Activated naive CD4-positive, alpha-beta T cell treated with anti-CD3 and anti-CD28 coated beads, Interleukin-2, amount 50 U/mL, for 16 hours (primary cell): ENCODE results near the gene CPS1.

Experiments used
- DNase-seq: peaks from one replicate; pipeline ENCODE4 v3.0.0-alpha.2; 2020

The CPS1 gene

GRCh38 chr2:210556329-210556980 lies at the start of gene CPS1:
CPS1 (plus strand) TSS chr2:210556599; CDS start chr2:210556734, 135 bp downstream.
- DNase-seq, result no peak

- no peak for DNase-seq
These were observed 40.5 kb upstream of the CPS1 start for GRCh38 chr2:210515911-210516310.

DNA sequence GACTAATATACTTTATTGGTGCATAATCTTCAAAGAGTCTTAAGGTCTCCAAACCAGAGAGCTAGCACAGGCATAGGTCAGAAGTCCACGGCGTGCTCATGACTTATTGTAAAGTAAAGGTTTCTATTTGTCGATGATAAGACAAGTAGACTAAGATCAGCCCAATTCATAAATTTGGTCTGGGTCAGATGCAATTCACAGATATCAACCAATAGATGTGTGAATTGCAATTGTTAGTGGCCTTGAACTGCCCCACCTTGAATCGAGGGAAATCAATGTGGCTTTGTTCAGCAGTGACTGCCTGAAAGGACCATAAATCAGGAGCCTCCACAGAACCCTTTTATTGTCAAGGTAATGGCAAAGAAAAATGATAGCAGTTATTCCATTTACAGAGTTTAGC lies 39.1 kb upstream of the CPS1 start:
- DNase-seq, result no peak

DNA sequence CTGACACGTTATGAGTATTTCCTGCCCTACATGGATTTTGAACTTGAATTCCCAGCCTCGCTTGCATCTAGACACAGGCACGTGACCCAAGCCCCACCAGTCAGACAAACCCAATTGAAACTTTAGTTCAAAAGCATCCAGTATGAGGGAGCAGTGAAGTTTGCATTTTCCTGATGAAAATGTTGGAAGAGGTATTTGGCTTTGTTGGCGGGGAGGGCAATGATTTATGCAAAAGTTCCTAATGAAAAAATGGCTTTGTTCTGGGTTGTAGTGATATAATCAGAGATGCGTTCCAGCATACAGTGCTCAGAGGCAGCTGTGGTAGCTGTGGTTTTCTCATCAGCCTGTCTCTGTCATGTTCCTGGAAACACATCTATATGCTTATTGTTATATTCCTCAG lies 36.8 kb upstream of the CPS1 start:
- DNase-seq, result no peak

DNA sequence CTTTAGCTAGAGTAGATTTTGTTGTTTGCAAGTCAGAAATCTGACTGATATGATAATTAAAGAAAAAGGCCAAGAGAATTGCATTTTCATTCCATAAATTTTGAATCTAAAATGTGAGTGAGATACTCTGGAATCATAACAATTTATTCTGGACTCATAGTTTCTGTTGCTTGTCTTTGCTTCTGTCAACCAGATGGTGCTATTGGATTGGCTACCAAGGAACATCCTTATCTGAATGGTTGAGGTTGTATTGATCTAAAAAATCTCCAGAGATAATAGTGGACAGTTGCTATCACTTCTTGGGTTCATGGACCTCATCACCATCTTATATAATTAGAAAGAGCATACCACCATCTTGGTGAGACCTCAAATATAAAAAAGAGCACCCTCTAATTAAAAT lies 34.0 kb upstream of the CPS1 start:
- no peak for DNase-seq

DNA sequence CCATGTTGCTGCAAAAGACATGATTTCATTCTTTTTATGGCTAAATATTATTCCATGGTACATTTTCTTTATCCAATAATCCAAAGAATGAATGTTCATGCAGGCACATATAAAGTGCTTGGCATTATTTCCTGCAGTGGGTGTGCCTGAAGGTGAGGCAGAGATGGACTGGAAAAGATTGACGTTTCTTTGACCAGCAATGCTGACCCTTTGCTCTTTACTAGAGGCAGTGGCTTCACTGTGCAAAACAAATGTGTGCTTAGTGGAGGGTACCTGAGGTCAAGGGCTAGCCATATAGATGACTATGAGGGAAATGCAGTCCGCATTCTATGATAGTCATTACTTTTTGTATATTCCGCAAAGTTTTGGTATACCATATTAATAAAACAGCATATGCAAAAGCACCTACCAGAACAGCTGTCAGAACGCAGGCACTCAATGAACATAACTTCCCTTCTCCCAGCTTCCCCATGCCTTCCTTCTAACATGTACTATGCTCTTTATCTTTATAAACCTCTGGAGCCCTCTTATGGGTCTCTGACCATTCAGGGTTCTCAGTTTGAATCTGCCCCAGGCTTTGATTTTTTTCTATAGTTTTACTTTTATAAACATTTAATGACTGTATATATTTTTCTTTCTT lies 32.6 kb upstream of the CPS1 start:
- DNase-seq, result no peak

- no peak for DNase-seq
These were observed 31.9 kb upstream of the CPS1 start for GRCh38 chr2:210524533-210524932.

GRCh38 chr2:210527286-210527685 lies 29.1 kb upstream of the CPS1 start:
- no peak for DNase-seq

DNA sequence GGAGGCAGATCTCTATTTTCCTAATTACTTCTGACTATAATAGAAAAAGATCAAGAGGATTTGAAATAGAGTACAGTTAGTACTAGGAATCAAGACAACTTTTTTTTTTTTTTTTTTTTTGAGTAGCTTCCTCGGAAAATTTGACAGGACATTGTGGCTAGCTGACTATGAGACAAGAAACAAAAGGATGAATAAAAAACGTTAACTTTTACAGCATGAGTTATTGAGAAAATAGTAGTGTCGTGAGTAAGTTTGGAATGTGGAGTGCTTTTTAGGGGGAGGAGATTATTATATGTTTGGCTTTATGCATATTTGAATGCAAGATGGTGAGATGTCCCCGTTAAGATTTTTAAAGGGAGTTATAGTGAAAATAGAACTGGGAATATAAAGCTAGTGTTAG lies 27.7 kb upstream of the CPS1 start:
- DNase-seq, result no peak

DNA sequence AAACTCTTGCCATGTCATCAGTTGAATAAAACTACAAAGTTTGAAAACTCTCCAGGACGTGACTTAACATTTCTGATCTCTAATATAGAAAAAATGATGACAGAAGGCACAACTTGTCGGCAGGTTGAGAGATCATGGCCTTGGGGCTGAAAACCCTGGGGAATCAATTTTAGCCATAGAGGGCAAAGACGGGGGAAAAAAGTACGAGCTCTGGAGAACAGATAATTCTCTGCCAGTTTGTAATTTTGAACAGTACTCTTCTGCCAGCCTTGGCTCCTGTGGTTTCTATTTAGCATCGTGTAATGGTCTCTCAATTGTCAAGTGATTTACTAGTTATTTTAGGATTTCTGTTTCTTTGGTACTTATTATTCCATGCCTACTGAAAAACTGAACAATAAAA lies 25.3 kb upstream of the CPS1 start:
- DNase-seq, result no peak

DNA sequence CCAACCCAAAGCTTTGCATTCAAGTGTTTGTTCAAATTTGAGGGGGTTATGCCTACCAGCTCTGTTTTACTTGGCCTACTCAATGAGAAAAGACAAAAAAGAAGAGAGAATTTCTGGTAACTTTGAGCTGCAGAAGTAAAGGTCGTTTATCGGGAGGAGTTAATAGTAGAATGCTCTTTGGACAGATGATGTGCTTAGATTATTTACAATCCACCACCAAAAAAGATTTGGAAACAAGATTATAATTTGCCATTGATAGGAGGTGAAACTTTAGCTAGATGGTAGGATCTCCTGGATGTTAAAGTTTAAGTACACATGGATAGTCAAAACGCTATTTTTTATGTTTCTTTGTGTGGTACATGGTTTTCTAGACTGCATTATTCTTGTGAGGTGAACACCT lies 24.9 kb upstream of the CPS1 start:
- DNase-seq, result no peak

DNA sequence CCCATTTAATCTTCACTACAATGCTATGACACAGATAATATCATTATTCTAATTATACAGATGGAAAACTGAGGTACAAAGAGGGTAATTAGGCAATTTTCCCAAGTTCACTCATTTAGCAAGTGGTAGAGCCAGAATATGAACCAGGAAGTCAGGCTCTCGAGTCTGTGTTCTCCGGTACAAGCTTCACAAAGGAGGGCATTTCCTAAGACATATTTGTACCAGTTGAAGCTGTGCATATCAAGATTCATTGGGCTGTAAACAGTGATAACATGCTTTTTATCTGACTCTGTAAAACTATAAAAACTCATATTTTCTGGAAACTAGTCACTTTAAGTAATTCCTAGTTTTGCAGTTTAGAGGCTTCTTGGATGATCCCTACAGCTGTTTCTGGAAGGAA lies 23.0 kb upstream of the CPS1 start:
- DNase-seq, result no peak

DNA sequence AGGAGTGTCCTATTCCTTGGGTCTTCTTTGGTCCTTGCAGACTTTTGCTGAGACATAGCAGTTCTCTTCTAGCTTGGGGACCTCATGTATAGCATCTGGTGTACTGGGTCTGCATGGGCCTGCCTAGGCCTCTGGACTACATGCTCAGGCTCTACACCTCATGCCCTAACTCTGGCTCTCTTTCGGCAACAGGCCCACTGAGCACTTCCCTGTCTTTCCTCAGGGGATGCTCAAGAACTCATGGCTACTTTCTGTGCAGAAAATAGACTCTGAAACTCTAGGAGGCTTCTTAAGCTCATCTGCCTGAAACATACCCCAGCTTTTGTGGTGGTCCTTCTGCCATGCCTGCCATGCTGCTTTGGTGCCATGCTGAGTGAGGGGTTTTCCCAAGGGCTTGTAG lies 21.5 kb upstream of the CPS1 start:
- no peak for DNase-seq

DNA sequence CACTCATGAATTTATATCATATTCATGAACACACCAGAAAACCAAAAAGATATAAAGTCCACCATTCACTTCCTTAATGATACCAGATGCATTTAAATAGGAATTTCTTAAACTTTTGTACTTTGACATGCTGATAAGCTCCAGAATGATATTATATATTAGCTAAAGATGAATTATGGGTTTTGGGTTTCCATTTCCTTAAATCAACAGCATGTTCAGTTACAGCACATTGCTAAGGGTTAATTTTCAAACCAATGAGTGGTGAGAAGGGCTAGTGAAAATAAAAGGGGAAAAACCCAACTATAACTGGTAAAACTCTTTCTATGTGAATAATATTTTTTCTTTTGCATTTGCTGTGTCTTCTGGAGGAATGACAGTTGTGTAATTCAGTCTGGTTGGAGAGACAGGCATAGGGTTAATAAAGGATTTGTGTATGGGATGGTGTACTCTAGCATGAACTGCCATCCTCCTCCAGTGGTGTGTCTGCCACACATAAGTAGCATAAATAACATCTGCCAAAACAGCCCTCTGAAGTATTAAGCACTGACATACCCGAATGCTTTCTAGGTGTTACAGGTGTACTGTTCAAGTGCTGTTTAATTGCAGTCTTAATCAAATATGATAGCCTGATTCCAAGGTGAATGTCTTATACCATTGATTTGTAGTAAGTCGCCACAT lies 19.3 kb upstream of the CPS1 start:
- DNase-seq, result no peak

DNA sequence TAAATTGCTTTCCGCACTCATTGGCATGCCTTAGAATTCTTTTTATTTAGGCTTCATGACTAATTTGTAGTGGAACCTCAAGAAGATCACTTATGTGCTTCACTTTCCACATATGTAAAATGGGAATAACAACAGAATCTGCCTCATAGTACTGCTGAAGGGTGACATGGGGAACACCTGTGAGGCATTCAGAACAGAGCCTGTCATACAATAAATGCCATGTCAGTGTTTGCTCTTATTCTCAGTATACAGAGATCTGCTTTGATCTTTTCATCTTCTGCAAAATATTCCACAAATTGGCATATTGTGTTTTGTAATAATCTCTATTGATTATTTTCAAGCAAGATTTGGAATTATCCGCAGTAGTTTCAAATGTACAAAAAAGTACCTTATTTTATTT lies 17.4 kb upstream of the CPS1 start:
- DNase-seq, result no peak

GRCh38 chr2:210539578-210540416 lies 16.6 kb upstream of the CPS1 start:
- no peak for DNase-seq

DNA sequence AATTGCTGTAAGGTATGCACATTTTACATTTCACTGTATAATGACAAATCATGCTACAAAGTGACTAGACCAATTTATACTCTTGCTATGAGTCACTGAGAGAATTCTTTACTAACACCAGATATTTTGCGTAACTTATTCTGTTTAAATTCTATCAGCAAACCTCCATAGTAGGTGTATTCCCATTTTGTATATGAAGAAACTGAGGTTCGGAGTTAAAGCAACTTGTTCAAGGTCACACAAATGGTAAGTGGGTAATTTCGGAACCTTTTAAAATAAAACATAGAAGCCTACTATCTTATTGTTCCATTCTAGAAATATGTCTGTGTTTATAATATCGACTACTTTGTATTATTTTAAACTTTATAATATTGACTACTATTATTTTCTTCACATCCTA lies 15.9 kb upstream of the CPS1 start:
- no peak for DNase-seq

- DNase-seq, result no peak
These were observed 15.5 kb upstream of the CPS1 start for GRCh38 chr2:210540900-210541289.

DNA sequence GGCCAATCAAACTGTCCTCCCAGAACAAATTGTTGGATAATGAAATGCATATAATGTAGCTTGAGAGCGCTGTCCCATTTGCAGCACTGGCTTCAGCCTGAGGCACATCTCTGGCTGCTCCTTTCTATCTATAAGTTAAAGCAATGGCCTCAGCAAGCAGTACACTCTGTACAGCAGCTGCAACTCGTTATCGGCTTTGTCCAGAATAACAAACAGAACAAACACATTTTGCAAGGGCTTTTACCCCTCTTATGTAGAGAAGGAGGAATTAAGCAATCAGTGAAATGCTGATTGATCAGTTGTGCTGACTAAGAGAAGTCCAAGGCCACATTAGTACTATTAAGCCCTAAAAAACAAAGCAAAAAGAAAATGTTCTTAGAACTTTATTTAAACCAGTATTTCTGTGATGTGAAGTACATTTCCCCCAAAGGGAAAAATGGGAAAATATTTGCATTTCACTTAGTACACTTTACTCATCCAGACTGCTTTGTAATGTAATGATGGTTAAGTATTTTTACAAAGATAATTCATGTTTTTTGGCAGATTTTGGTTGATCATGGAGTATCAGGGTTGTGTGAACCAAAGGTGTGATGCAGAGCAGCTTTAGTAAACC lies 15.0 kb upstream of the CPS1 start:
- no peak for DNase-seq

GRCh38 chr2:210544007-210544590 lies 12.3 kb upstream of the CPS1 start:
- no peak for DNase-seq

GRCh38 chr2:210544831-210545230 lies 11.6 kb upstream of the CPS1 start:
- no peak for DNase-seq

- no peak for DNase-seq
These were observed 9.8 kb upstream of the CPS1 start for GRCh38 chr2:210546424-210547208.
